Raji (cell line): ENCODE data around the gene MALRD1.

Experiments
- POLR2A ChIP-seq: IDR thresholded peaks from 2 replicates; pipeline ENCODE4 v1.6.1; 2011; ENCODE audit warnings: low read depth, low read length, control low read depth; ENCODE audit not compliant: insufficient read depth

MALRD1 gene

DNA sequence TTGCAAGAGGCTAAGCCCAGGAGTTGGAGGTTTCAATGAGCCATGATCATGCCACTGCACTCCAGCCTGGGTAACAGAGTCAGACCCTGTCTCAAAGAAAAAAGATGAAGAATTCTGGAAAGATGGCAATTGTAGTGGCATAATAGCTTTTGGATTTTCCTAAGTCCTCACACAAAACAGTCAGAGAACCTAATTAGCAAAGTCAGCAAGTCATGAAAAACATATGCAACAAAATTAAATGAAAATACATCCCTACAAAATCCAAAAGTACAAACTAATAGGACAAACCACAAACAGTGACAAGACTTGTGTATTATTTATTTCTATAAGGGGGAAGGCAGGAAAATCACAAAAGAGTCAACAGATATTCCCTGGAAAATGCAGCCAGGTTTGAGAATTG, 405.4 kb downstream of the MALRD1 start:
- no peak for TF ChIP-seq POLR2A

DNA sequence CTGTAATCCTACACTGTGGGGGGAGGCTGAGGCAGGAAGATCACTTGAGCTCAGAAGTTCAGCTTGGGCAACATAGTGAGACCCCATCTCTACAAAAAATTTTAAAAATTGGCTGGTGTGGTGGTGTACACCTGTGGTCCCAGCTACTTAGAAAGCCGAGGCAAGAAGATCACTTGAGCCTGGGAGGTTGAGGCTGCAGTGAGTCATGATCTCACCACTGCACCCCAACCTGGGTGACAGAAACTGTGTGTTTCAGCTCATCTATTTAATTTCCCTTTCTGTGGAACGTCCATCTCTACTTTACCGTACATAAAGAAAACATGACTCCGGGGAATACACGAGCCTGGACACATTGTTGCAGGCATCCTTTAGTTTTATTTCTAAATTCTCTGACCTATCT, 413.0 kb downstream of the MALRD1 start:
- no peak for TF ChIP-seq POLR2A

DNA sequence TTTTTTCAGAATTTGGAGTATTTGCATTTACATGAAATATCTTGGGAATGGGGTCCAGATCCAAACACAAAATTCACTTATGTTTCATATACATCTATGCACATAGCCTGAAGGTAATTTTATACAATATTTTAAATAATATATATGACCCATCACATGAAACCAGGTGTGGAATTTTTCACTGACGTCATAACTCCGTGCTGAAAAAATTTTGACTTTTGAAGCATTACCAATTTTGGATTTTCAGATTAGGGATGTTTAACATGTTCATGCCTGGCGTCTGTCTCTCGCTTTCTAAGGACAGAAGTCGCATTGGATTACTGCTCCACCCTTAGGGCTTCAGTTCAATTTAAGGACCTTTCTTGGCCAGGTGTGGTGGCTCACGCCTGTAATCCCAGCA, 418.1 kb downstream of the MALRD1 start:
- TF ChIP-seq POLR2A: no peak

DNA sequence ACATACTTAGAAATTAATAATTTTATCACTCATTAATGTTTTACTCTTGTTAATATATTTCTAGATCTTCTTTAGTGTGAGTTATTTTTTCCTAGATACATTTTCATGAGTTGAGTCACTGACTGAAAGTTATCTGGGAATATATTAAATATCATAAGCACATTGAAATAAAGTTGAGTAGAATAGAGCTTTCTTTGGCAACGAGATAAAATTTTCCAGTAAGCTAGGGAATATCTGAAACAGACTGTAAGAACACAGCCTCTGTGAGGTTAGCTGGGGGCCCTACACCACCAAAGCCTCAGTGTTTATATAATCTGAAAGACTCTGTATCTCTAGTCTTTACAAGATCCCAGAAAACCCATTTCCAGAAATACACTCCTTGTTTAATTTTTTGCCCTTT, 419.8 kb downstream of the MALRD1 start:
- no peak for TF ChIP-seq POLR2A

DNA sequence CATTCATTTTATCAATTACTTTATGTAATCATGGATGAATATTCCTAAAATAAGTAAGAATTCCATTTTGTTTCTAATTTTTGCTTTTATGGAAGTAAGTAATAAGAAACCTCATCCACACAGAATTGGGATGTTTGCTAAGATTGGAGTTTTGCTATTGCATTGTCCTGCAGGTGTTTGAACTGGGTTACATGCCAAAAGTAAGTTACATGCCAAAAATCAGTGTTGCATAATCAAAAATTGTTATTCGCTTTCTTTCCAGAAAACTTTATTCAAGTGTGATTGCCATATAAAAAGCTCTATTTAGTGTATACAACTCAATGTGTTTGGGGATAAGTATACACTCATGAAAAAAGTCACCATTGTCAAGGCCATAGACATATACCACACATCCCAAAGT, 420.9 kb downstream of the MALRD1 start:
- no peak for TF ChIP-seq POLR2A

DNA sequence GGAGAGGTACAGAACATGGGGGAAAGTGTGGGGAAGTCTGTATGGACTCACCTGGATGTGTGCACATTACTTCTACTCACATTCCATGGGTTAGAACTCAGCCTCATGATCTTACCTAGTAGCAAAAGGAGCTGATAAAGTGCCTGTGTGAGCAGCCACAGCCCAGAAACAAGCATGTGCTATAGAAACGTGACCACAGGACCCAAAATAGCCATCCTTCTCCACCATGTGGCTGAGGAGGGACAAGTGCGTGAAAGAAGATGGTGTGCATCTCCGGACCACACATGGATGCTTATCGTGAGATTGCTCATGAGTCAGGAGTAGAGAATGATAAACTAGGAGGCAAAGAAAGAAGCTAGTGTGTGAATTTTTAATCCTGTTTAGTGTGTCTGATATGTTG, 431.3 kb downstream of the MALRD1 start:
- TF ChIP-seq POLR2A: no peak

DNA sequence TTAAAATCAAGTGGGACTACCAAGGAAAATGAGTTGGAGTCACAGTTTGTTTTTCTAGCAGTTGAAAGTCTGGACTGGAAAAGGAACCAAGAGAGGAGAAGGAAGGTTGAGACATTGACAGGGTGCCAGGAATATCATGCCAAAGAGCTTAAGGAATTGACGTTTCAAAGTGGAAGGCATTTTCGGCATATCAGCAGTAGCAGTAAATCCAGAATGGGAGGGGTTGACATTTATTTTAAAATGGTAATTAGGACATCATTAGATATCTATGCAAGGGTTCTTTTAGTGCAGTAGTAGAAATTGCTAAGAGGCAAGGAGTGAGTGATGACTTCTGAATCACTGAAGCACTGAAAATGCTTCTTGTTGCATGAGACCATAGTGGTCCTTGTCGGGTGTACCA, 431.8 kb downstream of the MALRD1 start:
- no peak for TF ChIP-seq POLR2A

DNA sequence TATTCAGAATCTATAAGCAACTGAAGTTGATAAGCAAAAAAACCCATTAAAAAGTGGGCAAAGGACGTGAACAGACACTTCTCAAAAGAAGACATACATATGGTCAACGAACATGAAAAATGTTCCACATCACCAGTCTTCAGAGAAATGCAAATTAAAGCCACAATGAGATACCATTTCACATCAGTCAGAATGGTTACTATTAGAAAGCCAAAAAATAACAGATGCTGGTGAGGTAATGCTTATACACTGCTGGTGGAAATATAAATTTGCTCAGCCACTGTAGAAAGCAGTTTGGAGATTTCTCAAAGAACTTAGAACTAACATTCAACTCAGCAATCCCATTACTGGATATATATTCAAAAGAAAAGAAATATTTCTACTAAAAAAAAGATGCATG, 434.8 kb downstream of the MALRD1 start:
- no peak for TF ChIP-seq POLR2A

DNA sequence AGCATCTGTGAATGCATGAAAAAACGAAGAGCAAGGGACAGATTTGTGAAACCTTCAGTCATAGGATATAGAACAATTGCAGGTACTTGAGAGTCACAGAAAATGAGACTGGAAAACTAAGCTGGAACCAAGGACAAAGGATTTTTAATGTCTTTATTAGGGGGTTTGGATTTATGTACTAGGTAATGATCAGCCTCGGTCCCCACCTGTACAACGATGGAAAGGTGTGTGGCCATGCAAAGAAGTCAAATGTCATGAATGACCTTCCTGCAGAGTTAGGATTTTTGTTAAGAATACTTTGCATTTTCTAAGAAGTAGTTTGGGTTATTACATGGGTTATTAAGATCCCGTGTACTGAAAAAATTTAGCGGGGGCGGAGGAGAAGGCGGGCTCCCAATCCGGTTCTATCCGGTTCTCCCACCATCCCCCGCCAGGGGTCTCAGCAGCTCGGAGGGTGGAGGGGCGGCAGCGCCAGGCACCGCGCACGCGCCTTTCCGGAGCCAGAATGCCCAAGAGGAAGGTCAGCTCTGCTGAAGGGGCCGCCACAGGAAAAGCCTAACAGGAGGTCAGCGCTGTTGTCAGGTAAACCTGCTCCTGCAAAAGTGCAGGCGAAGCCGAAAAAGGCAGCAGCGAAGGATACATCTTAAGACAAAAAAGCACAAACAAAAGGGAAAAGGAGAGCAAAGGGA, 440.1 kb downstream of the MALRD1 start:
- TF ChIP-seq POLR2A: no peak

DNA sequence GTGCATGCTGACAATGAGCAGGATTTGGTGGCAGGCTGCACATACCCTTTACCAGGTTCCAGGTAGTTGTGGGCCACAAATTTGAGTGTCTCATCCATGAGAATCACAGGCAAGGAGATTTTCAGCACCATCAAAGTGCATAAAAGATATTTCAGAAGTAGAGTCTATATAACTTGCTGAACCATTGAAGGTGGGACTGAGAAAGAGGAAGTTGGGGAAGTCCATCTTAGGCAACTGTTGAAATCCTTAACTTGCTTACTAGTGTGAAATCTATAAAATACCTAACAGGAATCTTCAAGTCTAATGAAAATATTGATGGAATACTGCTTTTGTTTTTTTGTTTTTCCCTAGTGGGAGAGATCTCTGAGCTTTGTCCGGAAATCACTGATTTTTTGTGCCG, 442.6 kb downstream of the MALRD1 start:
- TF ChIP-seq POLR2A: no peak

DNA sequence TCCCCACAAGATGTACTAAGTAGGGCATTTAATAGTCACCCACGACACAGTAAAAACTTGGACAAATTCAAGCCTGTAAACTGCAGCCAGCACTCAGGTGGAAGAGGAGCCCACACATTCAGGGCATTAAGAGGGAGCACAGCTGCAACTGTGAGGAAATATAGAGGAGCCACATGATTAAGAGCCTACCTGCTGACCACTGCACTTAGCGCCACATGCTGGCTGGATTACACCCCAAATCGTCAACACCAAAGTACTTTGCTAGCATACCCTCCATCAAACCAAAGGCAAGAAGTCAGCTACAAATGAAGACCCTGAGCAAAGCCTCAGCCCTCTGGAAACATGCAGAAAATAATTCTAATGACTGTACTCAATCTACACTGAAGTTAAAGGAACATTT, 445.3 kb downstream of the MALRD1 start:
- no peak for TF ChIP-seq POLR2A

DNA sequence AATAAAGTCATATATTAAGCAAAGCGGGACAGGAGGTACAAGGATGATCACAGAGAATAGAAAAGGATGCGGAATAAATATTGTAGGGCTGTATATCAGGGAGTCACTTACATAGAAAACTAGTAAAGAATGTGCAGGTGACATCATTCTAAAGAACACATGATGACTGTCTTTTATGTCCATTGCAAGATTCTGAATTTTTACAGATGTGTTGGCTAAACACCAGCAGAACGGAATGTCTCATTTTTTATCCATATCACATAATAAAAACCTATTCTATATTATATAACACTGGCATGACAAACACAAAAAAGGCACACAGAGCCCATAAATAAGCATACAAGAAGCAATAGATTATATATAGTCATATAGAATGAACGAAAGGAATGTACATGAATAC, 448.4 kb downstream of the MALRD1 start:
- TF ChIP-seq POLR2A: no peak

DNA sequence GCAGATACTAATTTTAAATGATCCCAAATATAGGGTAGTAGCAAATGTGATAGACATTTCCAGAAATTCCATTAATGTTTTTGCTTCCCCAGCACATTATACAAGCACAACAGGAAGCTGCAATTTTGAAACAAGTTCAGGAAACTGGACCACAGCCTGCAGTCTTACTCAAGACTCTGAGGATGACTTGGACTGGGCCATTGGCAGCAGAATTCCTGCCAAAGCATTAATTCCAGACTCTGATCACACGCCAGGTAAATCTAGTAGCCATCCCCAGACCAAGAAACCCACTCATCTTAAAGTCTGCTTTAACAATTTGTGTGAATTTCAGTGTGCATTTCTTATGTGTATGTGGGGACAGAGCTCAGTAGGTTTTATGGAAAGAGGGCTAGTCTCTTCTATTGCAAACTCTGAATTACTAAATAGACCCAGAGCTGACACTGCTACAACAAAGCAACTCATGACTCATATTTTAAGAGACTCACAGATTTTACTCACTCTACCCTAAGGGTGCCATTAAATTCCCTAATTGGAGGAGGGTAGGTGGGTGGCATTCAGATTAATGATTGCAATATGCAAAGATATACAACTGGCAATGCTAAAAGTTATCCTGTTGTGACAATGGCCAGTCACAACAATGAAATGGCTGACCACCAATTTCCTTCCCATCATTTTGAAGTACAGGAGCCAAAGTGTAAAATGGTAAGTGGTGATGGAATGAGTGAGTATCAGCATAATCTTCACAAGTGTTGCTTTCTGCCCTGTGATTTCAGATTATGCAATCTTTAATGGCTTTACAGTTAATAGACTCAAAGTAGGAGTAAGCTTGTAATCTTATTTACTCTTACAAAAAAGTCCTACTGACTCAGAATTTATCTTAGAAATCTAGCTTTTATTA, 450.0 kb downstream of the MALRD1 start:
- TF ChIP-seq POLR2A: no peak

DNA sequence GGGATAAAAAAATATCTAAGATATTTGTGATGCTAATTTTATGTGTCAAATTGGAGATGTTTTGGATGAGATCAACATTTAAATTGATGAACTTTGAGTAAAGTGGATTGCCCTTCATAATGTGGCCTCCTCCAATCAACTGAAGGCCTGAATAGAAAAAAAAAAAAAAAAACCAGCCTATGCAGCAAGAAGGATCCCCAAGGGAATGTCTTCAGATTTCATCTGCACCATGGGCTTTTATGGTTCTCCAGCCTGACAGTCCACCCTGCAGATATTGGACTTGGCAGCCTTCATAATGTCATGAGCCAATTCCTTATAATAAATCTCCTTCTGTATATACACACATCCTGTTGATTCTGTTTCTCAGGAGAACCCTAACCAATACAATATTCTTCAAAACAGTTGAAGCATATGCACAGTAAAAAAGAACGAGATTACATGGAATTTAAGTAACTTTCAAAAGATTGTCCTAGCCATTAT, 450.7 kb downstream of the MALRD1 start:
- TF ChIP-seq POLR2A: no peak

DNA sequence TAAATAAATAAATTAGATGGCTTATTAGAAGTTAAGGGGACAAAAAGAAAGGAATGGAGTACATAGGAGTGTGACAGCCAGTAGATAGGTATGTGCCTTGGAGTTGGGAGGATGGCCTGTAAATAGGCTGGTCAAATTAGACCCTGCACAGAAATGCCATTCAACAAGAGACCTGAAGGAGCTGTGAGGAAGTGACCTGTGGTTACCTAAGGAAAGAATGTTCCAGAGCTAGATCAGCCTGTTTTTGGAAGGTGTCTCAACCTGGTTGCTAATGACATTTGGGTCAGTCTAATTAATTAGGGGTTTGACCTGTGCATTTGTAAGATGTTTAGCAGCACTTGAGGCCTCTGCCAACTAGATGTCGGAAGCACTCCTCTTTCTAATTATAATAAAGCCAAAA, 452.4 kb downstream of the MALRD1 start:
- no peak for TF ChIP-seq POLR2A
